H1 (cell line): Measurements from ENCODE around the gene SERPINA10. TPM values are rescaled to one million over a fixed set of nuclear protein-coding genes. Genes with fewer than 3 reads are reported as not detected.

Source experiments
- CHD1 ChIP-seq: IDR thresholded peaks from 2 replicates; pipeline ENCODE4 v1.6.1; 2012; ENCODE audit warnings: low read depth, low read length, improper control_type of control experiment
- CREB1 ChIP-seq: IDR thresholded peaks from 2 replicates; pipeline ENCODE4 v1.6.1; 2012; ENCODE audit warnings: inconsistent platforms
- HDAC6 ChIP-seq: IDR thresholded peaks from one replicate; pipeline ENCODE4 v1.7.1; 2012; ENCODE audit warnings: low read depth, mild to moderate bottlenecking, inconsistent platforms, low read length, moderate library complexity
- MAFK ChIP-seq: IDR thresholded peaks from 2 replicates; pipeline ENCODE4 v1.6.1; 2012; ENCODE audit warnings: low read depth, mild to moderate bottlenecking, improper control_type of control experiment, low read length
- SP1 ChIP-seq: IDR thresholded peaks from 2 replicates; pipeline ENCODE4 v1.6.1; 2011; ENCODE audit warnings: low read depth, low read length
- TCF12 ChIP-seq: IDR thresholded peaks from 2 replicates; pipeline ENCODE4 v1.6.1; 2011; ENCODE audit warnings: low read depth, mild to moderate bottlenecking, low read length
- polyA plus RNA-seq, 7 experiments: library from polyadenylated mRNA; depleted of rRNA in 3 of 7; stranded (reverse) in 5 of 7; unstranded in 2 of 7; fragments of >200 nt in 5 of 7; fragments of 200-250 nt in 2 of 7; gene quantifications; 1 replicate in 5 of 7; 2 replicates in 1 of 7; 4 replicates in 1 of 7; pipeline versions ENCODE4 v1.2.1 to v1.2.3, GENCODE V29; 2011 to 2013; ENCODE audit warnings: missing spikeins in 2 of 7, mixed read lengths in 2 of 7
- total RNA-seq: library from RNA; stranded (reverse); fragmentation: NEBNext Ultra II Directional; extraction: Animal tissue kit (Norgen Biotek cat#: 25700); gene quantifications from 2 replicates; pipeline ENCODE4 v1.2.1, GENCODE V29; 2021
- TF ChIP-seq, protein P1 (sequence below): IDR thresholded peaks from 2 replicates; pipeline ENCODE4 v1.6.1; 2012; ENCODE audit warnings: inconsistent platforms

Gene SERPINA10
- total and polyA plus RNA-seq, 2 of the 8 experiments (the other 6 are each of a cell fraction or from before 2014, with no cell fraction given), result not detected

DNA sequence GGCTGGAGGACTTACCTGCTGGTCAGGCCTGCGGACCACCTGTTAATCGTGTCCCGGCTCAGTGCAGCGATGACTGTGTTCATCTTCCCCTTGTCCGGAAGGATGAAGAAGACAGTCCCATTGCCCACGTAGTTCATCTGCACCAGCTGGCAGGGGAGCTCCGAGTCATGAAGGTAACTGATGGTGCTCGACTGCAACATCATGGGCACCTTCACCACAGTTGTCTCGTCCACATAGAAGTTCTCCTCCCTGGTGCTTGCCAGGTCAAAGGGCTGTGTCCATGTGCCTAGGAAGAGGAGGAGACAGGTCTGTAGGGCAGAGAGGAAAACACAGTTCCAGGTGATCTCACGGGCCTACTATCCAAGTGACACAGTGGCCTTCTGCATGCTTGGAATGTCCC, 16.7 kb upstream of the SERPINA10 start (continued):
- TF ChIP-seq HDAC6 (no peak), TCF12 (no peak), CHD1 (no peak), MAFK (no peak), CREB1 (no peak), SP1 (no peak)
- TF ChIP-seq, protein P1, sequence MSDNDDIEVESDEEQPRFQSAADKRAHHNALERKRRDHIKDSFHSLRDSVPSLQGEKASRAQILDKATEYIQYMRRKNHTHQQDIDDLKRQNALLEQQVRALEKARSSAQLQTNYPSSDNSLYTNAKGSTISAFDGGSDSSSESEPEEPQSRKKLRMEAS, result no peak
